GM19238 (cell line): ENCODE data around the gene ZFAND4.
"Not testable (repeated sequence)": the region's sequence is repeated elsewhere in the genome, so short reads cannot be mapped to it uniquely, and the experiment has no call there.

Experiments used
- DNase-seq: peaks from one replicate; pipeline ENCODE4 v3.0.0; 2011; ENCODE audit warnings: low spot score; ENCODE audit not compliant: insufficient read length

ZFAND4 gene

DNA sequence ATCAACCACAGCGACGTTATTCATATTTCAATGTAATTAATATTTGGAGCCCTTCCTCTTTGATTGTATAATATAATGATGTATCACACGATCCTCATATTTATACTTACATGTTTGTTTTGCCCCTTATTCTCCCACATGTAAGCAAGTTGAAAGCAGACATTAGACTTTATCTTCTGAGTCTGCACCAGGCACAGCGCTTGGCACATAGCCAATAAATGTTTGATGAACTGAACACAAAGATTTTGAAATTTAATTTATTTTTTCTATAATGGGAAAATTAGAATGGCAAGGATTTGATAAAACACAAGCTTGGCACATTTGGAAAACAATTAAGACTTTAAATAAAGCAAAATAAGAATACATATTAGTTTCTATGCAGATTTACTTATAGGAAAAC lies 31.6 kb downstream of the ZFAND4 start:
- DNase-seq: no peak

DNA sequence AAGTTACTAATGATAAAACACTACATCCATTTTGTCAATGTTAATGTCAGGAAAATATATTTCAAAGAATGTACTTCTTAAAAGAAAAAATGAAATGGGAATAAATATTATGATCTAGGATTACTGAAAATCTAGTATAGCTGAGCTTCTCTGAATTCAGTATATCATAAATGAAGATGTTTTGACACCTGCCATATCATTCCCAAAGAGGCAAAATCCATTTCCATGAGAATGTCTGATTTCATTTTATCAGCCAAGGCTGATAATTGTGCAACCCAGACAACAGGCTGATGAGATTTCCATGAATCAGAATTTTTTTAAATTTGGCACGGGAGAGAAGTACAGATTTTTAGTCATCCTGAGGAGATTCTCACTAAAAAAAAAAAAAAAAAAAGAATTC lies 32.5 kb downstream of the ZFAND4 start:
- DNase-seq: no peak

DNA sequence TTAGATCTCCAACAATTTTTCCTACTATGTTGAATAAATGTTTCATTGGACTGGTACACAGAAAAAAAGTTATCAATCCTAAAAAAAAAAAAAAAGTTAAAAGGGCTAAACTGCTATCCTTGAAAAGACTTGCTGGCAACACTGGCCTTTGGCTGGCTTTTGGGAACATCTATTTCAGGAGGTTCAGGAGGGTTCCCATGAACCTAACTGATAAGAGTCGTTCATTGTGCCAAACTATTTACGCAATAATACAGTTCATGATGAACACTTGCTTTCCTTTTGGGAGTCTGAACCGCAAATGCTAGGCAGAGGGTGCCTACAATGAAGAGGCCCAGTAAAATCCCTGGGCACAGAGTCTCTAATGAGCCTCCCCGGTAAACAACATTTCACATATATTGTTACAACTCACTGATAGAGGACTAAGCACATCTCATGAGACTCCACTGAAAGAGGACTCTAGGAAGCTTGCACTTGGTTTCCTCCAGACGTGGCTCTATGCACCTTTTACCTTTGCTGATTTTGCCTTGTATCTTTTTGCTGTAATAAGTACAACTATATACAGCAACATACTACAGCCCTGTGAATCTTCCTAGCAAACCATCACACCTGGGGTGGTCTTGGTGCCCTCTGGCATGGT lies 45.0 kb downstream of the ZFAND4 start:
- DNase-seq: no peak

DNA sequence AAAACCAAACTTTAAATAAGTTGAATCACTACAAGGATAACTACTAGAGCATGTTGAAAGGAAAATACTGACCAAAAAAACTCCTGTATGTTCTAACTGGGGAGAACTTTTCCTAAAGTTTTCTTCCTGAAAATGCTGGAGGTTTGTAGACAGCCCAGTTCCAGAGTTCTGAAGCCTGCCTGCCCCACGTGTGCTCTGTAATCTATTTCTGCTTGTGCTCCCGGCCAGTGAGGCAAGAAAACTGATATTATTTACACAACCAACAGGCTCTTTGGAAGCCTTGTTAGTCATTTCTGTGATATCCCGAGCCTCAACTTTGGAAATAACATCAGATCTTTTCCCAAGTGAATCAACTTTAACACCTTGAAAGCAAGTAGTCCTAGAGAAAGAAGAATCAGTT lies 46.7 kb downstream of the ZFAND4 start:
- no peak for DNase-seq

DNA sequence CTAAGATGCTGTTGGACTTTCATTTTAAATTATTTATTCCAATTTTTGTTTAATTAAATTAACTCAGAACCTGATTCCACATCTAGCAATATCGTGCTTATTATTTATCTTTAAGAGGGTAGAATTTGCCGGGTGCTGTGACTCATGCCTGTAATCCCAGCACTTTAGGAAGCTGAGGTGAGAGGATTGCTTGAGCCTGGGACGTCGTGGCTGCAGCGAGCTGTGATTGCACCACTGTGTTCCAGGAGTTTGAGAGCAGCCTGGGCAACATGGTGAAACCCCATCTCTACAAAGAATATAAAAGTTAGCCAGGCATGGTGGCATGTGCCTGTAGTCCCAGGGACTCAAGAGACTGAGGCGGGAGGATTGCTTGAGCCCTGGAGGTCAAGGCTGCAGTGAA lies 47.8 kb downstream of the ZFAND4 start:
- no peak for DNase-seq

DNA sequence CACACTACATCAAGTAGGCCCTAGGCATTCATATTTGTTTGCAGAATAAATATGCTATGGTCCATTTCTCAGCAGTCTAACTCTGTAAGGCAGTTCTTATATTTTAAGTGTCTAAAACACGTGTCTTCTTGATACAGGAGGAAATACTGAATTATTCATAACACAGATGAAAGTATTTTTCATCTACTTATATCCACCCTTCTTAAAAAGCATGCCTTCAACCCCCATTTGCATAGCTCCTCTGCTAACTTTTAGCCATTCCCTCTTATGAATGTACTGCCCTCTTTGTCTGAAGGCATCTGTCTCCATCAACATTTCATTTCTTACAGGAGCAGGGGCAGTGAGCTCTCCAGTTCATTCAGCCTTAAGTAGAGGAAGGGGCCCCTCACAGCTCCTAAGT lies 57.7 kb downstream of the ZFAND4 start:
- DNase-seq: no peak

DNA sequence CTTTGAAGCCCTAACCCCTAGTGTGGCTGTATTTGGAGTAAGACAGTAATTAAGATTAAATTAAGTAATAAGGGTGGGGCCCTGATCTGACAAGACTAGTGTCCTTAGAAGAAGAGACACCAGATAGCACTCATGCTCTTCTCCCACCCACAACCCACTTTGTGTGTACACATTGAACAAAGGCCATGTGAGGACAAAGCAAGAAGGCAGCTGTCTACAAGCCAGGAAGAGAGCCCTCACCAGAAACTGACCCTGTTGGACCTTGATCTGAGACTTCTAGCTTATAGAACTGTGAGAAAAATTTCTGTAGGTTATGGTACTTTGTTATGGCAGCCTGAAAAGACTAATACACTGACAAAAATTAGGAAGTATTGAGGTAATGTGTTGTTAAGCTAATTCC lies 59.8 kb downstream of the ZFAND4 start:
- DNase-seq: no peak

DNA sequence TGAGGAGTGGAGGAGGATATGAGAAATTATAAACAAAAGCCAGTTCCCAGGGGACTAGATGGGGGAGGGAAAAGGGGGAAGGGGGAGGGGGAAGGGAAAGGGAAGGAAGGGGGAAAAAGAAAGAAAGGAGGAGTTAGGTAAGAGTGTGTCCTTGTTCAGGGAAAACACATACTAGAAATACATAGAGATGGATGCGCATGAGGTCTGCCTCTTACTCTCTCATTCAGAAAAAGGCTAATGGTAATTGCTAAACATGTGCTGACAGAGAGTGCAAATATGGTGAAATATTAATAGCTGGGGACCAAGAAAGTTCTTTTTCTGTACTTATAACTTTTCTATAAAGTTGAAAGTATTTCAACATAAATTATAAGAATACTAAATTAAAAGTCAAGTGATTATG lies 64.5 kb downstream of the ZFAND4 start:
- no peak for DNase-seq

DNA sequence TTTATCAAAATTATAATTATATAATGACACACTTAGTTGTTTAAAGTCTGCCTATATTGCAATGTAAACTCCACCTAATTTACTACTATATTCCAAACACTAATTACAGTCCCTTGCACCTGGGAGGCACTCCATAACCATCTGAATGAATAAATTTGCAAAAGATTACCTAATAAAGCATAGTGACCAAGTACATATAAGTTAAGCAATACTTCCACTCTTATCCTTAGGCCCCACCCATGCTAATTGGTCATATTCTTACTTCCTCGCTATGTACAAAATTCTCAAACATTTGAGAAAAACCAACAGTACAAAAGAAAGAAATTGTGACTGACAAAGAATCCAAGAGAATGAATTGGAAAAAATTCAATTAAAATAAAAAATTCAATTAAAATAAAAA lies 65.3 kb downstream of the ZFAND4 start:
- DNase-seq: no peak

DNA sequence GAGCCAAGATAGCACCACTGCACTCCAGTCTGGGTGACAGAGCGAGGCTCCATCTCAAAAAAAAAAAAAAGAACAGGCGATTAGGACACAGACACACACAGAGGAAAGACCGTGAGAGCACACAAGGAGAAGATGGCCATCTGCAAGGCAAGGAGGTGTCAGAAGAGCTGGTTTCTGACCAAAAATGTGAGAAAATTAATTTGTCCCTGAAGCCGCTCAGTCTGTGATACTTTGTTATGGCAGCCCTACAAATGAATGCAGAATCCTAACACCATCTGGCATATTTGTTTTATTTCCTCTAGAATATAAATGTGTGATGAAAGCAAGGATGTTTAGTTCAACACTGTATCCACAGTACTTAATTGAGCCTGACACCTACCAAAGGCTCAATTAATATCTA lies 69.7 kb downstream of the ZFAND4 start:
- no peak for DNase-seq

DNA sequence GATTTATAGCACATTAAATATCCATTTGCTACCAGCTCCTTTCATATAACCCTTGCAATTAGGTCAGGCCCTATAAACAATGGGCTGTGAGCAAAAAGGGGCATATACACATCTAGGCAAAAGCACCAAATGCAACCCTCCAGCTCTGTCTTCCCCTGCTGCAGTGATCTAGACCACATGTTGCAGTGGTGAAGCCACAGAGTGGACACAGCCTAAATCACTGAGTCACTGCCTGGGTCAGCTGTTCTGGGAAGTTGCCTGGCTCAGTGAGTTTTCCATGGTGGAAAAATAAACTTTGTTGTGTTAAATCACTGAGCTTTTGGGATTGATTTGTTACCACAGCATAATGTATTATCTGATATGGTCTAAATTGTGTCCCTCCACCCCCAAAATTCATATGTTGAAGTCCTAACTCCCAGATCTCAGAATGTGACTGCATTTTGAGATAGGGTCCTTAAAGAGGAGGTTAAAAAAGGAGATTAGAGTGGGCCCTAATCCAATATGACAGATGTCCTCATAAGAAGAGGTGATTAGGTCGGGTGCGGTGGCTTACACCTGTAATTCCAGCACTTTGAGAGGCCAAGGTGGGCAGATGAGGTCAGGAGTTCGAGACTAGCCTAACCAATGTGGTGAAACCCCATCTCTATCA lies 70.4 kb downstream of the ZFAND4 start:
- no peak for DNase-seq

DNA sequence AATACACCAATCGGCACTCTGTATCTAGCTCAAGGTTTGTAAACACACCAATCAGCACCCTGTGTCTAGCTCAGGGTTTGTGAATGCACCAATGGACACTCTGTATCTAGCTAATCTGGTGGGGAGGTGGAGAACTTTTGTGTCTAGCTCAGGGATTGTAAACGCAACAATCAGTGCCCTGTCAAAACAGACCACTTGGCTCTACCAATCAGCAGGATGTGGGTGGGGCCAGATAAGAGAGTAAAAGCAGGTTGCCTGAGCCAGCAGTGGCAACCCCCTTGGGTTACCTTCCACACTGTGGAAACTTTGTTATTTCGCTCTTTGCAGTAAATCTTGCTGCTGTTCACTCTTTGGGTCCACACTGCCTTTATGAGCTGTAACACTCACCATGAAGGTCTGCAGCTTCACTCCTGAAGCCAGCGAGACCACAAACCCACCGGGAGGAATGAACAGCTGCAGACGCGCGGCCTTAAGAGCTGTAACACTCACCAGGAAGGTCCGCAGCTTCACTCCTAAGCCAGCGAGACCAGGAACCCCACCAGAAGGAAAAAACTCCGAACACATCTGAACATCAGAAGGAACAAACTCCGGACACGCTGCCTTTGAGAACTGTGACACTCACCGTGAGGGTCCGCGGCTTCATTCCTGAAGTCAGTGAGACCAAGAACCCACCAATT lies 71.2 kb downstream of the ZFAND4 start:
- DNase-seq: not testable (repeated sequence)

DNA sequence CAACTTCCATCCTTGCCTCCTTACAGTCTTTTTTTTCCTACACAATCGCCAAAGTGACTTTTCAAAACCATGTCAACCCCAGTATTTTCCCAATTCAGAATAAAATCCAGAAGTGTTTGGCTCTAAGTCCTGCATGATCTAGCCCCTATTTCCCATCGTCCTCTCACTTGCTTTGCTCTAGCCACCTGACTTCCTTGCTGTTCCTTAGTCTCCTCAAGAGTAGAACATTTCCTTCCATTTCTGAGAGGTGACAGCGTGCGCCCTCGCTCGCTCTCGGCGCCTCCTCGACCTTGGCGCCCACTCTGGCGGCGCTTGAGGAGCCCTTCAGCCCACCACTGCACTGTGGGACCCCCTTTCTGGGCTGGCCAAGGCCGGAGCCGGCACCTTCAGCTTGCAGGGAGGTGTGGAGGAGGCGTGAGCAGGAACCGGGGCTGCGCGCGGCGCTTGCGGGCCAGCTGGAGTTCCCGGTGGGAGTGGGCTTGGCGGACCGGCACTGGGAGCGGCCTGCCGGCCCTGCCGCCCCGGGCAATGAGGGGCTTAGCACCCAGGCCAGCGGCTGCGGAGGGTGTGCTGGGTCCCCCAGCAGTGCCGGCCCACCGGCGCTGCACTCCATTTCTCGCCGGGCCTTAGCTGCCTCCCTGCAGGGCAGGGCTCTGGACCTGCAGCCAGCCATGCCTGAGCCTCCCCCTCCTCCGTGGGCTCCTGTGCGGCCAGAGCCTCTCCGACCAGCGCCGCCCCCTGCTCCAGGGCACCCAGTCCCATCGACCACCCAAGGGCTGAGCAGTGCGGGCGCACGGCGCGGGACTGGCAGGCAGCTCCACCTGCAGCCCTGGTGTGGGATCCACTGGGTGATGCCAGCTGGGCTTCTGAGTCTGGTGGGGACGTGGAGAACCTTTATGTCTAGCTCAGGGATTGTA lies 72.0 kb downstream of the ZFAND4 start:
- DNase-seq: not testable (repeated sequence)

DNA sequence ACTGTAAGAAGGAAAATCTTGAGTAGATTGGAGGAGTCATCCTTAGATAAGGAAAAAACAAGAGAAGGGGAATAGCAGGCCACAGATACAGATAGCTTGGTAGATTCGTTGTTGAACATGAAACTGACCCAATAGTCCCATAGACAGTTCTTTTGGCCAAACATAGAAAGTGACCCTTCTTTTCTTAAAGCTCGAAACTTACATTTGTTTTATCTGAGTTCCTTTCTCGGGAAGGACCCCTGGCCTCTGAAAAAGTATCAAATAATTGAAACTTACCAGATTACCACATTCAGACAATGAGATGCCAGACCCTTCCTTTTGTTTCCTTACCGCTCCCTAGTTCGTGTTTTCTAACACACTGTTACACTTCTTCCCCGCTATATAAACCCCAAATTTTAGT lies 72.9 kb downstream of the ZFAND4 start:
- no peak for DNase-seq

DNA sequence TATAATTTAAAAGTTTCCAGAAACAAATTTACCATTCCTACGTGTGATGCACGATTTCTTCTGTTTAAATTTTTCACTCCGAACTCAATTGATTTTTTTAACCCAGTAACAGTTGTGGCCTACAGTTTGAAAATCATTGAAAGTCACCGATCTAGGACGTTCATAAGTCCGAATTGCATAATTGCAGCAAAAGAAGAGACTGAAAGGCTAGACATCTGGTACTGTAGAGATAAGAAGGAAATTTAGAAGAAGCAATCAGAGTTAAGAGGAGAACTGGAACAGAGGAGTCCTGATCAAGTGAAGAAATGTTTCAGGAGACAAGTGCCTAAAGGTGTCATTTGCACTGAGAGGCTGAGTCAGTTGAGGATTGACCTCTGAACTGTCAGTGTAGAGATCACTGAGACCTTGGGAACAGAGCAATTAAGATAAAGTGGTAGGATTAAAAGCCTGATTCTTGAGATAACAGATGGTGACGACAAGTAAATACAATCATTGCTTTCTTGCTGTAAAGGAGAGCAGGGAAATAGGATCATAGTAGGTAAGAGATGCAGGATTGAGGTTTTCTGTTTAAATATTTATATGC lies 73.5 kb downstream of the ZFAND4 start:
- DNase-seq: no peak

DNA sequence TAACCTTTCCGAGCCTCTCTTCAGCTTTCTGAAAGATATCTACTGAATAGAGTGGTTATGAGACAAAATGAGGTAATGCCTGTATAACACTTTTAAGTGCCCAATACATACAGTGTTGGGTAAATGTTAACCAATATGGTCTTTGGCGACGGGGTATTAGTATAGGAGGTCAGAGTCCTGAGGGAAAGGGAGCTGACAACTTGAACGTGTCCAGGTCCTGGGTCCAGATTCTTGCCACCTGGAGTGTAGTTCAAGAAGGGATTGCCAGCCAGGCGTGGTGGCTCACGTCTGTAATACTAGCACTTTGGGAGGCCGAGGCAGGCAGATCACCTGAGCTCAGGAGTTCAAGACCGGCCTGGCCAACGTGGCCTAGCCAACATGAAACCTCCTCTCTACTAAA lies 76.0 kb downstream of the ZFAND4 start:
- DNase-seq: no peak

DNA sequence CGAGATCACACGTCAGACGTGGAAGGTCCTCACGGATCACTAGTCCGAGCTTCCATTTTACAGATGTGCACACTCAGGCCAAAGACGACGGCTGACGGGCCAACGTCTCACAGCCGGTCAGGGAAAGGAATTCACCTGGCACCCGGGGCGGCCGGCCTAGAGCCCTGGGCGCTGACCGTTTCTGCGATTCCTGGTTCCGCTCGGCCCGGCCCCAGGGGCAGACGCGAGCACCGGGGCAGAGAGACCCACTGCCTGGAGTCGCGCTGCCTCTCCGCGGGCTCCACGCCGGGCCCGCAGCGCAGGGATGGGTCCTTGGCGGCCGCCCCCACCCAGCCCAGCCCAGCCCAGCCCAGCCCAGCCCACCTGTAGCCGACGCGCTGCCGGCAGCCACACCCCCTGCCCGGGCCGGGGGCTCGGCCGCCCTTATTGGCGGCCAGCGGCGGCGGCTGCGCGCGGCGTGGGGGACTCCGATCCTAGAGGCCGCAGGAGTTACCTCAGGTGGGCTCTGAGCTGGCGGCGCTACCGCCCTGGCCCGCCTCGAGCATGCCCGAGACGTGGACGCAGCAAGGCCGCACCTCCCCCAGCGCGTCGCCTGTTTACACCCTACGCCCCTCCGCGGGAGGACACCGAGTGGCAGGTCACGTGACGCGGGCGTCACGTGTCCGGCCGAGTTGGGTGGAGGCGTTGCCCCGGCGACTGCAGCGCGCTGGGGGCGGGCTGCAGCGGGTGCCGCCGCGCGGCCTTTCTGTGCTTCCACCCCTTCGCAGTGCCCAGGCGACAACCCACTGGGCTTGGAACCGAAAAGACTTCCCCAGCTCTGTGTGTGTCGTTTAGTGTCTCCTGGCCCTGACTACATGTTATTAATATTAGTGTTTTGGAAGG lies 78.1 kb downstream of the ZFAND4 start:
- peak; percentile 91 for DNase-seq

DNA sequence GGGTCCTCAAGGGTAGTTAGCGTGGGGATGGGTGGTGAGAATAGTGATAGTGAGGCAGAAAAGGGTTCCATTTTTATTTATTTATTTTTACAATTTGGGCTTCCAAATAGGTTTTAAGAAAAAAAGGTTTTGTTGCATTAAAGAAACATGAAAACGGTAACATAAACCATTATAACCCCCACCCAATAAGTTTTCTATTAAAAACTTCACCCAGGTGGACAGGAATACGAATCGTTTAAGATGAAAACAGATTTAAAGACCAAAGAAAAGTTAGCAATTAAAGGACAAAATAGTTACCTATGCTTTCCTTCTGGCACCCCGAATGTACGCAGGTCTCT lies 78.7 kb downstream of the ZFAND4 start:
- DNase-seq: no peak

DNA sequence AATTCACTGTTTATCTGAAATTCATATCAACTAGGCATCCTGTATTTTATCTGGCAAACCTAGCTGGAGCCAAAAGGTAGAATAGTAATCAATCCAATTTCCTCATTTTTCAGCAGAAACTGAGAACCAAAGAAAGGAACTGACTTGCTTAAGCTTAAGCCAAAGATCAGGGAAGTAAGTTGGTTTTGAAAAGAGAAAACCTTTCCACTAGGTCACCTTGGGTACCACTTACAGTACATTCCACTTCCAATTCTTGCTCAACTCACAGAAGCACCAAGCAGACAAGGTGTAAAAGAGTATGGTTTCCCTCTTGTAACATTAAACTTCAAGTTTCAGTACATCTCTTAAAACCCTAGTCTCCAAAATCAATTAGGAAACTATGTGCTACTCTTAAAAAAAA lies 79.6 kb downstream of the ZFAND4 start:
- DNase-seq: no peak

DNA sequence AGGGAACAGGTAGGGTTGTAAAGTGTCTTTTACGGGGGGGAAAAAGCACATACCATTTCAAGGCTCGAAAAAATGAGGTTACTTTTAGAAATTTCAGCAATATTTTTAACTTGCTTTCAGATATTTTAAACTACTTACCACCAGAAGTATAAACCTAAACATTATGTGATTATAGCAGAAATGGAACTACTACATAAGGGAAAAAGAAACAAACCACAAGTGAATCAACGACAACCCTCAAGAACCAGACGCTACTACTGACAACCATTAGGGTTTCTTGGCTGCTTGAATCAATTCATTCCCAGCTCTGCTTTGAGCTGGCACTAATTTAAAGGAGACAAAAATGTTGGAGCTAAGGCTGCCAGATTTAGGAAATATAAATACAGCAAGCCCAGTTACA lies 80.1 kb downstream of the ZFAND4 start:
- DNase-seq: no peak

DNA sequence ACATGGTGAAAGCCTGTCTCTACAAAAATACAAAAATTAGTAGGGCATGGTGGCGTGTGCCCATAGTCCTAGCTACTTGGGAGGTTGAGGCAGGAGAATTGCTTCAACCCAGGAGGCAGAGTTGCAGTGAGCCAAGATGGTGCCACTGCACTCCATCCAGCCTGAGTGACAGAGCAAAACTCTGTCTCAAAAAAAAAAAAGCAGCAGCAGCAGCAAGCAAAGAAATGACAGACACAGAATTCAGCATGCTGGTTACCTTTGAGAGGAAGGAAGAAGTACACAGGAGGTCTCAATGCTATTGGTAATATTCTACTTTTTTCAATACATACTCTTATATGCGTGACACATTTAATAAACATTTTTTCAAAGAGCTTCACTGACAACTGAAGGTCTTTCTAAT lies 81.3 kb downstream of the ZFAND4 start:
- no peak for DNase-seq
